ENCODE measurements around the gene MAP1A.

MAP1A gene

DNA sequence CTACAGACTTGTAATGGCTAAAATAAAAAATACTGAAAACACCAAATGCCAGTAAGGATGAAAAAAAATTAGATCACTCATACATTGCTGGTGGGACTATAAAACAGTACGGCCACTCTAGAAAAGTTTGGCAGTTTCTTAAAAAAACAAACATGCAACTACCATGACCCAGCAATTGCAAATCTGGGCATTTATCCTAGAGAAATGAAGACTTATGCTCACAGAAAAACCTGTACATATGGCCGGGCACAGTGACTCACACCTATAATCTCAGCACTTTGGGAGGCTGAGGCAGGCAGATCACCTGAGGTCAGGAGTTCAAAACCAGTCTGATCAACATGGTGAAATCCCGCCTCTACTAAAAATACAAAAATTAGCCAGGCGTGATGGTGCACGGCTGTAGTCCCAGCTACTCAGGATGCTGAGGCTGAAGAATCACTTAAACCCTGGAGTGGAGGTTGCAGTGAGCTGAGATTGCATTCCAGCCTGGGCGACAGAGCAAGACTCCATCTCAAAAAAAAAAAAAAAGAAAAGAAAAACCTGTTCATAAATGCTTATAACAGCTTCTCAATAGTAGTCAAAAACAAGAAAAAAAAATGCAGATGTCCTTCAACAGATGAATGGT, 30.0 kb upstream of the MAP1A start:
- no peak overlapping the region for H3K4me3 ChIP-seq
- TF ChIP-seq, protein P1, sequence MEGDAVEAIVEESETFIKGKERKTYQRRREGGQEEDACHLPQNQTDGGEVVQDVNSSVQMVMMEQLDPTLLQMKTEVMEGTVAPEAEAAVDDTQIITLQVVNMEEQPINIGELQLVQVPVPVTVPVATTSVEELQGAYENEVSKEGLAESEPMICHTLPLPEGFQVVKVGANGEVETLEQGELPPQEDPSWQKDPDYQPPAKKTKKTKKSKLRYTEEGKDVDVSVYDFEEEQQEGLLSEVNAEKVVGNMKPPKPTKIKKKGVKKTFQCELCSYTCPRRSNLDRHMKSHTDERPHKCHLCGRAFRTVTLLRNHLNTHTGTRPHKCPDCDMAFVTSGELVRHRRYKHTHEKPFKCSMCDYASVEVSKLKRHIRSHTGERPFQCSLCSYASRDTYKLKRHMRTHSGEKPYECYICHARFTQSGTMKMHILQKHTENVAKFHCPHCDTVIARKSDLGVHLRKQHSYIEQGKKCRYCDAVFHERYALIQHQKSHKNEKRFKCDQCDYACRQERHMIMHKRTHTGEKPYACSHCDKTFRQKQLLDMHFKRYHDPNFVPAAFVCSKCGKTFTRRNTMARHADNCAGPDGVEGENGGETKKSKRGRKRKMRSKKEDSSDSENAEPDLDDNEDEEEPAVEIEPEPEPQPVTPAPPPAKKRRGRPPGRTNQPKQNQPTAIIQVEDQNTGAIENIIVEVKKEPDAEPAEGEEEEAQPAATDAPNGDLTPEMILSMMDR (IDR thresholded peaks at IDR 0.05) = no peak
- DNase-seq (ENCODE audit: low spot score) = no peak
- no peak overlapping the region for H3K27ac ChIP-seq

DNA sequence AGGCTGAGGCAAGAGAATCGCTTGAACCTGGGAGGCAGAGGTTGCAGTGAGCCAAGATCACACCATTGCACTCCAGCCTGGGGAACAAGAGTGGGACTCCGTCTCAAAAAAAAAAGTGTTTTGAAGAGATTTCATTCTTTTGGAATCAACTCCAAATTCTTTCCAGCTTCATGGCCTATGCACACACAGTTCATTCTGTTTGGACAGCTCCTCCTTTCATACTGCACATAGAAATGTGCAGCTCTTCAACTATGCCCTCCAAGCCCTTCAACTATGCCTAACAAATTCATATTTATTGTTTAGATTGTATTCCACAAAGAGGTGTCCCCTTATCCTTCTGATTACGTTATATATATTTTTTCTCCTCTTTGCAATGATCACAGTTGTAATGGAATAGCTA, 28.6 kb upstream of the MAP1A start:
- TF ChIP-seq, protein P1 (IDR thresholded peaks at IDR 0.05) = no peak
- no peak overlapping the region for H3K4me3 ChIP-seq
- DNase-seq (ENCODE audit: low spot score) = no peak
- no peak overlapping the region for H3K27ac ChIP-seq

DNA sequence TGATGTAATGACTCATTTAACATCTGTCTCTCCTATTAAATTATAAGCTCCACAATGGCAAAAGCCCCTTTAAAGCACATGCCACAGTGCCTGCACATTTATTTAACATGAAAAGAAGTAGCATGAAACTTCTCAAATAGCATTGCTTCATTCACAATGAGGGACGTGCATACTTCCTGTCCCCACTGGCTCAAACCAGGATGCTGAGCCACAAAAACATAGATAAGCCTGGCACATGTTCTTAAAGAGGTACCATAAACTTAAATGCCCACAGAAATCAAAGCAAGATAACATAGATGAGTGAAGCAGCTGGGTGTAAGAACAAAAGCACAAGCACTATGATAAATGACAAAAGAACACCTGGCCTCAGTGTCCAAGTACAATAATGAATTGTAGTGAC, 28.2 kb upstream of the MAP1A start:
- TF ChIP-seq, protein P1 (IDR thresholded peaks at IDR 0.05) = no peak
- no peak for DNase-seq (ENCODE audit: low spot score)
- Histone ChIP-seq H3K4me3 (no peak overlapping the region), H3K27ac (no peak overlapping the region)

DNA sequence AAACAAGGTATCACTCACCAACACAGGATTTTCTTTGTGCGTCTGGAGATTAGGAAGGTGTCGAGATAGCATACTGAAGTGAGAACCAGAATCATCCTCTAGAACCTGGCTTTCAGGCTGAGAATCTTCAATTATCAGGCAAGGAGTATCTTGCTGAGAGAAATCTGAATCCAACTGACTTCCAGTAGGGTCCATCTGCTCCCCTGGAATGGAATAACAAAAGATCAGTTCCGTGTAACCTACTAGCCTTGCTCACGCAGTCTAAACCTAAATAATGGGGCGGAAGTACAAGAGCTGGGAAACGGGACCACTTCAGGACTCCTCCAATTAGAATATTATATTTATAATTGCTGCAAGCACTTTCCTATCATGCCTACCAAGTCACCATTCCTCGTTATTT, 25.1 kb upstream of the MAP1A start:
- Histone ChIP-seq H3K4me3 (peak overlapping the region; percentile 83), H3K27ac (peak overlapping the region; percentile 82 to 87)
- DNase-seq (ENCODE audit: low spot score) = no peak
- TF ChIP-seq, protein P1 (IDR thresholded peaks at IDR 0.05) = no peak

DNA sequence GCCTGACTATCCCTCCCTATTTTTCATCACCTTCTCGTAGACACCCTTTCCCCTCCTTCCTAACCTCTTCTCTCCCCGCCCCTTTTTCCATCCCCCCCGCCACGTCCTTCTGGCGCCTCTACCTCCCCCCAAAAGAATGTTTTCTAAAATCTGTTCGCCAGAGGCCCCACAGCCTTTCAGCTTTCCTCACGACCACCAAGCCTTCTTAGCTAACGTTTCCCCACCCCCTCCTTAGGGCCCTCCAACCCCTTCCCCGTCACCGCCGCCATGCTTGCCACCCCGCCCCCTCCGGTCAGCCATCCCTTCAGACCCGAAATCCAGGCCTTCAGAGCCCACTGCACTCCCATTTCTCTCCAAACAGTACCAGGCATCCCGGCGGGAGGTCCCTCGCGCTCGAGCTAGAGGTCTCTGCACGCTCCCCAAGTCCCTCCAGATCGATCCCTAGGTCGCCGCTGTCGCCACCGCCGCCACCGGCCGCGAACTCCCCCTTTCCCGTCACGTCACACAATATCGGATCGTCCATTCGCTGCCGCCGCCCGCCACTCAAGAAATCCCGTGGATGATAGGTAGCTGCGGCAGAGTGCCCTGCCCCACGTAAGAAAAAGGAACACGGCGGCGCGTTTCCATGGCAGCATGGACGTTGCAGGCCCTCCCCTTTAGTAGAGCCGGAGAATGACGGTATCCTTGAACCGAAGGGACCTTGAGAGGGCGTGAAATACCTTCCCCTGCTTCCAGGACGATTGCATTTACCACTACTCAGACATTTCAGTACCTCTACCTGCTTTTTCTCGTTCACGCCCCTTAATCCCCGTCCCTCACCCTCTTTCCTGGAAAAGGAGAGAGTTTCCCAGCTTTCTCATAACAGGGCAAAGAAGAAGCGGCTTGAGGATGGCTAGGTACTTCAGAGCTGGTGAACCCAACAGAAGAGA, 24.5 kb upstream of the MAP1A start, which contains the start of gene TP53BP1:
Gene TP53BP1, minus strand, starts transcription at position 484 of the 929 bp plus-strand sequence. Its CDS starts 113 bp downstream, at position 371.
- DNase-seq (ENCODE audit: low spot score) = peak; percentile 96
- peak within 1 kb of the TSS; percentile 82 to 87 for H3K27ac ChIP-seq

DNA sequence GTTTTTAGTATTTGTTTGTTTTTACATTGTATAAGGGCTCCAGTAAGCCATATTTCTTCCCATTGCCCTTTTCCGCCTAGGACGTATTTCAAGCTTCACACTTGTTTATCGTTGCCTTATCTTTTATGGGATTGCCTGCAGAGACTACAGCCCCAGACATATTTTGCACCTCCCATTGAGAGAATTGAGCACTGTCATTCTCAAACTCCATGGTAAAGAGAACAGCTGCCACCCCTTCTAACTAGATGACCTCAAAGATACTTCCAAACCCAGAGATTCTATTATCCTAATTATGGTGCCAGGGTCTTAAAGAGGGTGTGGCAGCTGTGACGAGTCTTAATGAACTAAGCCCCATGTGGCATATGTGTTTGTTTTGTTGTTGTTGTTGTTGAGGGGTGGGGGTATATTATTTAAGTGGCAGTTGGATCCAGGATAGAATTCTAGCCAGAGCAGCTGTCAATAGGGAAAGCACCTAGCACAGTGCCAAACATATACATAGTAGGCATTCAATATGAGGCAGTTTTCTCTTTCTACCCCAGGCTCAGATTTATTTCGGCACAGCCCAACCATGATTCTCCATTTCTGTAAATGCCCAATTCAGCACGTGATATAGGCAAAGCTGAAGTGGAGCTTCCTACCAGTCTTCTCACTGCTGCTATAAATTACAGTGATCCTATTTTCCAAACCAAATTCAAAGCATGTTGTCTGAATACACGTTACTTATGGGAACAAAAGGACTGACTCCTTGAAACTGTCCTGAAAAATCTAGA, 23.5 kb upstream of the MAP1A start:
- H3K27ac ChIP-seq = no peak overlapping the region
- peak overlapping the region; percentile 83 for H3K4me3 ChIP-seq
- TF ChIP-seq, protein P1 (IDR thresholded peaks at IDR 0.05) = no peak
- no peak for DNase-seq (ENCODE audit: low spot score)

More for the DNA sequence above, 24.5 kb upstream of the MAP1A start, which contains the start of gene TP53BP1:
- peak within 1 kb of the TSS; percentile 83 for H3K4me3 ChIP-seq
- TF ChIP-seq, protein P1 (IDR thresholded peaks at IDR 0.05) = no peak

Measured in coronary artery (tissue), 2 donors.